ENCODE data around the gene CYBB.

The CYBB gene

GRCh38 chrX:37796310-37796709 lies 16.5 kb downstream of the CYBB start (continued):
- TF ChIP-seq, protein P1, sequence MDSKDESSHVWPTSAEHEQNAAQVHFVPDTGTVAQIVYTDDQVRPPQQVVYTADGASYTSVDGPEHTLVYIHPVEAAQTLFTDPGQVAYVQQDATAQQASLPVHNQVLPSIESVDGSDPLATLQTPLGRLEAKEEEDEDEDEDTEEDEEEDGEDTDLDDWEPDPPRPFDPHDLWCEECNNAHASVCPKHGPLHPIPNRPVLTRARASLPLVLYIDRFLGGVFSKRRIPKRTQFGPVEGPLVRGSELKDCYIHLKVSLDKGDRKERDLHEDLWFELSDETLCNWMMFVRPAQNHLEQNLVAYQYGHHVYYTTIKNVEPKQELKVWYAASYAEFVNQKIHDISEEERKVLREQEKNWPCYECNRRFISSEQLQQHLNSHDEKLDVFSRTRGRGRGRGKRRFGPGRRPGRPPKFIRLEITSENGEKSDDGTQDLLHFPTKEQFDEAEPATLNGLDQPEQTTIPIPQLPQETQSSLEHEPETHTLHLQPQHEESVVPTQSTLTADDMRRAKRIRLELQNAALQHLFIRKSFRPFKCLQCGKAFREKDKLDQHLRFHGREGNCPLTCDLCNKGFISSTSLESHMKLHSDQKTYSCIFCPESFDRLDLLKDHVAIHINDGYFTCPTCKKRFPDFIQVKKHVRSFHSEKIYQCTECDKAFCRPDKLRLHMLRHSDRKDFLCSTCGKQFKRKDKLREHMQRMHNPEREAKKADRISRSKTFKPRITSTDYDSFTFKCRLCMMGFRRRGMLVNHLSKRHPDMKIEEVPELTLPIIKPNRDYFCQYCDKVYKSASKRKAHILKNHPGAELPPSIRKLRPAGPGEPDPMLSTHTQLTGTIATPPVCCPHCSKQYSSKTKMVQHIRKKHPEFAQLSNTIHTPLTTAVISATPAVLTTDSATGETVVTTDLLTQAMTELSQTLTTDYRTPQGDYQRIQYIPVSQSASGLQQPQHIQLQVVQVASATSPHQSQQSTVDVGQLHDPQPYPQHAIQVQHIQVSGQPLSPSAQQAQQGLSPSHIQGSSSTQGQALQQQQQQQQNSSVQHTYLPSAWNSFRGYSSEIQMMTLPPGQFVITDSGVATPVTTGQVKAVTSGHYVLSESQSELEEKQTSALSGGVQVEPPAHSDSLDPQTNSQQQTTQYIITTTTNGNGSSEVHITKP (tag by site-specific recombination; IDR thresholded peaks at IDR 0.05), result no peak
- TF ChIP-seq ZFP41 (tag by site-specific recombination; IDR thresholded peaks at IDR 0.05; ENCODE audit: borderline replicate concordance) (no peak), ZNF433 (tag by site-specific recombination; IDR thresholded peaks at IDR 0.05; ENCODE audit: low read depth) (no peak), SP3 (tag by site-specific recombination; IDR thresholded peaks at IDR 0.05) (no peak), ZNF768 (tag by site-specific recombination; IDR thresholded peaks at IDR 0.05) (no peak), FEZF1 (tag by site-specific recombination; IDR thresholded peaks at IDR 0.05) (no peak), RBAK (tag by site-specific recombination; IDR thresholded peaks at IDR 0.05) (no peak), ZNF202 (tag by site-specific recombination; IDR thresholded peaks at IDR 0.05; ENCODE audit: borderline replicate concordance) (no peak)

- Histone ChIP-seq H3K27ac (ENCODE audit: extremely low read depth, low read depth, low read length) (no peak overlapping the region), H3K4me3 (ENCODE audit: low read depth, low read length) (no peak overlapping the region)
These were observed 16.9 kb downstream of the CYBB start for GRCh38 chrX:37796805-37797204.

GRCh38 chrX:37799936-37800335 lies 20.1 kb downstream of the CYBB start:
- no peaks in the 10 kb centered on the region for H3K4me1 ChIP-seq (ENCODE audit: control insufficient read depth, insufficient read depth, low read length)

More at GRCh38 chrX:37796805-37797204, 16.9 kb downstream of the CYBB start:
- Histone ChIP-seq H3K4me1 (ENCODE audit: control insufficient read depth, insufficient read depth, low read length) (no peaks in the 10 kb centered on the region), H3K36me3 (ENCODE audit: control insufficient read depth in 2 of 2, insufficient read depth in 1 of 2, low read length in 2 of 2) (no peaks in the 10 kb centered on the region), H3K9me3 (ENCODE audit: control insufficient read depth, insufficient read depth, low read depth, low read length) (no peaks in the 10 kb centered on the region)
- ChIA-PET CTCF (no interaction called here), POLR2A (no interaction called here)
- no peak for TF ChIP-seq ZNF433 (tag by site-specific recombination; IDR thresholded peaks at IDR 0.05; ENCODE audit: low read depth)

GRCh38 chrX:37800717-37801116 lies 20.9 kb downstream of the CYBB start:
- Histone ChIP-seq H3K36me3 (ENCODE audit: control insufficient read depth in 2 of 2, insufficient read depth in 1 of 2, low read length in 2 of 2) (no peaks in the 10 kb centered on the region), H3K4me3 (ENCODE audit: low read depth, low read length) (no peak overlapping the region), H3K27ac (ENCODE audit: extremely low read depth, low read depth, low read length) (no peak overlapping the region), H3K4me1 (ENCODE audit: control insufficient read depth, insufficient read depth, low read length) (no peaks in the 10 kb centered on the region), H3K9me3 (ENCODE audit: control insufficient read depth, insufficient read depth, low read depth, low read length) (no peaks in the 10 kb centered on the region)
- ChIA-PET POLR2A (no interaction called here), CTCF (interaction anchor here (0.7 kb wide), 1 partner anchor 207 kb away, joined by 3 read pairs; no protein-coding TSS in a partner anchor)
- TF ChIP-seq ZNF548 (tag by site-specific recombination; IDR thresholded peaks at IDR 0.05), result no peak
- TF ChIP-seq ZNF449 (tag by site-specific recombination; IDR thresholded peaks at IDR 0.05), result no peak

More at GRCh38 chrX:37799936-37800335, 20.1 kb downstream of the CYBB start:
- TF ChIP-seq ZNF16 (tag by site-specific recombination; IDR thresholded peaks at IDR 0.05; ENCODE audit: low read depth) (no peak), ZFHX2 (tag by site-specific recombination; conservative IDR thresholded peaks at IDR 0.05) (no peak), ZNF140 (tag by site-specific recombination; IDR thresholded peaks at IDR 0.05) (no peak), ZSCAN16 (tag by site-specific recombination; IDR thresholded peaks at IDR 0.05) (no peak)
- TF ChIP-seq, protein P1 (tag by site-specific recombination; IDR thresholded peaks at IDR 0.05), result no peak
- no peaks in the 10 kb centered on the region for H3K9me3 ChIP-seq (ENCODE audit: control insufficient read depth, insufficient read depth, low read depth, low read length)
- H3K4me3 ChIP-seq (ENCODE audit: low read depth, low read length), result no peak overlapping the region
- ChIA-PET POLR2A (no interaction called here), CTCF (no interaction called here)
- H3K27ac ChIP-seq (ENCODE audit: extremely low read depth, low read depth, low read length), result no peak overlapping the region
- H3K36me3 ChIP-seq (ENCODE audit: control insufficient read depth in 2 of 2, insufficient read depth in 1 of 2, low read length in 2 of 2), result no peaks in the 10 kb centered on the region

Data from HEK293 (cell line).